ENCODE data around the gene CREB3L2.

DNA sequence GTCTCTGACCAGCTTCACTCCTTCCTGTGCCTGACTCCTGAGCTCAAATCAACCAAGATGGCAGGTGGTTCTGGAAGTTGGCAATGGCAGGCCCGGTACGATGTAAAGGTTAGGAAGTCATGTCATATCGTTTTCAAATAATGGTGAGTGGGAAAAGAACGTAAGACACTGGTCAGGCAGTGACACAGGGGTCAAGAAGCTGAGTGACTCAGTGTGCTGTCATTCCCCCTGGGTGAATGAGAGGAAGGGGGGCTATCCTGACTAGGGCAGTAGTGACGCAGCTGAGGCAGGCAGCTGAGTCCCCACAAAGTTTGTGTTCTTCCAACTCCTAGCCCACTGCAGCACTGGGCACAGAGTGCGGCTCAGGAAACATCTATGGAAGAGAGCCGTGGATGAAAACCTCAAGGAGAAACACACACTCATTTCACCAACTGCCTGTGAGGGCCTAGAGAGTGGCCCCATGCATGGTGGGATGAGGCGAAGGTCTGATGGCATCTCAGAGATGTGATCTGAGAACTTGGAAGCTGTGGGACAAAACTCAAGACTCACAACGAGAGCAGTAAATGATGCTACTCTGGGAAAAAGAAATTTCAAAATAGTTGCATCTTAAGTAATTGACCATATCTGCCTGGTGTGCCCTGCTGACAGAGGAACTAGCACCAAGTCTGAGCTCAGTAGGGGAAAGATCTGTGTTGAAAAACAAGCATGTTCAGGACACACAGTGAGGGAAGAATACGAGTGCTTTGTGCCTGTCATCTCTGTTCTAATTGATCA lies 23.2 kb downstream of the CREB3L2 start:
- TF ChIP-seq CTCF (IDR thresholded peaks at IDR 0.05) = no peak
- TF ChIP-seq EP300 (IDR thresholded peaks at IDR 0.05) = no peak

Data from suprapubic skin (tissue), 3 donors.